Hair follicular keratinocyte (primary cell): ENCODE measurements around the gene SOBP. TPM values are rescaled to one million over a fixed set of nuclear protein-coding genes. Genes with fewer than 3 reads are reported as not detected.

Experiments
- total RNA-seq: library from RNA; depleted of rRNA; stranded (reverse); fragments of >200 nt; gene quantifications from 2 replicates; pipeline ENCODE4 v1.2.3, GENCODE V29; 2015

Gene SOBP
- total RNA-seq: 0.19 TPM in 1 of 2 replicates, not detected in the other

GRCh38 chr6:107489636-107490565, at the start of gene SOBP:
SOBP (plus strand) TSS chr6:107490117; CDS start chr6:107490617, 500 bp downstream.

GRCh38 chr6:107459283-107460082, 30.4 kb upstream of the SOBP start, which contains the start of gene PDSS2:
PDSS2 (minus strand) TSS chr6:107459564; CDS start chr6:107459285, 279 bp downstream.

Other genes starting within 250 kb of the SOBP start
- 9.0 and 10.2 TPM in 2 replicates for gene PDSS2, start 30.6 kb upstream of the SOBP start, total RNA-seq